ENCODE measurements around the gene IGFBP7. TPM values are rescaled to one million over a fixed set of nuclear protein-coding genes. Genes with fewer than 3 reads are reported as not detected.

The IGFBP7 gene
- total RNA-seq, 1 experiment from 2014 or later, result 45.5 TPM

DNA sequence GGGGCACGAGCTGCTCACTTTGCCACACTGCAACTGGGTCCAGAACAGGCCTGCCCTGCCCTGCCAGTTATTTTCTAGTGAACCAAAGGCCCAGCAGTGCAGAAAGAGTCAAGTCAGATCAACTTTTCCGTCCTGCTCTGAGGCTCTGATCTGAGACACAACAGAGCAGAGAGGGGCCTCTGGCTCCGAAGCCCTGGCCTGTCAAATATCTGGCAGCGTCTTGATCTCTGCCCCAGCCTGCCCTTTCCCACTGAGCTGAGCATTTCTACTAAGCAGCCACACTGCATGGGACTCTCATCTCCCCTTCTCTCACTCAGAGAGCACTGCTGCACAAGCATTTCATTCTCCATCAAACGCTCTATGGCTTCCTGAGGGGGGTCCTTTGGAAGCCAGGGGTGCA is 11.8 kb downstream of the IGFBP7 start:
- DNase-seq (ENCODE audit: low spot score), result no peak

DNA sequence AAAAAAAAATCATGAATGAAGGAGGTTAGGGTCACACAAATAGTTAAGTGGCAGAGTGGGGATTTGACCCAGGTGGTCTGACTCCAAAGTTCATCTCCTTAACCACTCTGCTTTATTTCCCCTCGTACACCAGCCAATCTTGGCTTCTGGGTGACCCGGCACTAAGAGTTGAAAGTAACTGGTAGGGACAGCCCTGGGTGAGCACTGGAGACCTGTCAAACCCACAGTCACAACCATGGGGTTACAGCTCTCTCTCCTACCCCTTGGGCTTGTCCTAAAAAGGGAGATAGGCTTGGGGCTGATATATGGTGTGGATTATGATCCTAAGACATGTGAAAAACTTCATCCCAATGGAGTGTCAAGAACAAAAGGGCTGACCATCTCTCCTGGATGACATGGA is 12.5 kb downstream of the IGFBP7 start:
- DNase-seq (ENCODE audit: low spot score), result no peak

DNA sequence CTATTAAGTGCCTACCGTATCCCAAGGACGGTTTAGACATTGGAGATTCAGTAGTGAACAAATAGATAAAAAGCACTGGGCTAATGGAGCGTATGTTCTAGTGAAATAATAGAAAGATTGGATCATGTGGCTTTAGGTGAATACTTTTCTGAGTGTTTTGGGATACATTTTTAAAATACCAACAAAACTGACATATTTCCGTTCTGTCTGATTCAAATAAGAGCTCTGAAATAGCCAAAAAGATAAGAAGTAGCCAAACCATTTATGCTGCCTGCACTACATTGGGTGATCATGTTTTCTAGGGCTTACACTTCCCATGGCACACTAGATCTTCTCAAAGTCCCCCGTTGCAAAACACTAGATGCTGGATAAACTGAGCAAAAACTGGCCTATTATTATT is 14.2 kb downstream of the IGFBP7 start:
- no peak for DNase-seq (ENCODE audit: low spot score)

DNA sequence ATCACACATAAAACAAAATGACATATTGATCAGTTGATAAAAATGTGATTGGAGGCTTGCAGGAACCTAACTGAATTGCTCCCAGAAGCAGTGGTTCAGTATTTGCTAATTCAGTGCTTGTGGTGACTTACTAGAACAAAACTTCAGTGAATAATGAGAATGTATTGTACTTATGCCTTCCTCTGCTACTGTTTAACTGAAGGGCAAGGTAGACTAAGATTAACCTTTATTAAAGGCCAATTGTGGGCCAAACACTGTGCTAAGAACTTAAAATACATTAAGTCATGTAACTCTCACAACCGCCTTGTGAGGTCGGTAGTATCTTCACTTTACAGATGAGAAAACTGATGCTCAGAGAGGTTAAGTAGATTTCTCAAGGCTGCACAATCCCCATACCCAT is 14.9 kb downstream of the IGFBP7 start:
- DNase-seq (ENCODE audit: low spot score), result no peak

DNA sequence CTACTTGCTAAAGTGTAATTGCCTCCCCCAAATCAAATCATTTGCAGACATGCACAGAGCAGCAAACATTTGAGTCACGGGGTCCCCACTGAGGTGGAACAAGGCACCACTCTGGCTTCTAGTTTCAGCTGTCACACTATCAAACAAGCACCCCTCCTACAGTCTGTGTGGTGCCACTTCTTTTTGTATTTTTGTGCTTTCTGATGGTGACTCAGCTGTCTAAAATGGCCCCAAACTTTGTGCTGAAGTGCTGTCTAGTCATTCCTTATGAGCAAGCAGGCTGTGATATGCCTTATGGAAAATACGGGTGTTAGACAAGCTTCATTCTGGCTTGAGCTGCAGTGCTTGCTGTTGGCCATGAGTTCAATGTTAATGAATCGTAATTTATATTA is 15.4 kb downstream of the IGFBP7 start:
- DNase-seq (ENCODE audit: low spot score), result peak; percentile 24

DNA sequence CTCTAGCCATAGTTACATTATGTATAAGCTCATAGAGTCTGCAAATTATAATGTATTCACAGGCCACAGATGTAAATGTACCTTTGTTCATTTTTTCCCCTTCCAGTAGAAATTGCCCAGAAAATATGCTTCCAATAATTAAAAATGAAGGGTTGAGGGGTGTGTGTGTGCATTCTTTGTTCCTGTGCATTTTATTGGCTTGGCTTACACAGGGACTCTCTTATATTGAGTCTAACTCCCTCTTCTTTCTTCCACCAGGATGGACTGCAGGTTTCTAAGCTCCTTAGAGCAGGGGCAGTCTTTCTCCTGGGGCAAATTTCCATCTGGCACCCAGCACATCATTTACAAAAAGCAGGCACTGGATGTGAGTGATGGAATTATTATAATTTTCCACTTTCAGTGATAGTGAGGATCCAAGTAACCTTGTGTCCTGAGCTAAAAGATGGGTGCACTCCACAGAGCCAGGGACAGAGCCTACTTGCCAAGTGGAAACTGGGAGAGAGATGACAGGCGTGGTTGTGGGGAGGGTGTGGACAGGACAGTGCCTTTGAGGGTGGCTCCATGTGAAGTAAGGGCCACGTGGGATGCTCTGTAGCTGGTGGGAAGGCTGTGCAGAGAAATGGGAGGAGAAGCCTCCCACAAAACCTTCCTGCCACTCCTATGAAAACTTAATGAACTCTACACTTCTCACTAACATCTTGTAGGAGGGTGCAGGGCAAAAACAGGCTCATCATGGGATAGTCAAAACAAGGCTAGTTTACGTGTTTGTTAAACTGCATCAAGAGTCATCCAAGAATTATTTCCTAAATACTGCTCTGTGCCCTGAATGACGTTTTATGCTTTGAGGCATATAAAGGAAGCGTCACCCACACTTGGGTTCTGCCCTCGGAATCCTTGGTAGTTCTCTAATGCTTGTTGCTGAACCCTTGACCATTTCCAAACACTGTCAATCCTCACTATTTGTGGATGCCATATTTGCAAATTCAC is 16.0 kb downstream of the IGFBP7 start:
- no peak for DNase-seq (ENCODE audit: low spot score)

DNA sequence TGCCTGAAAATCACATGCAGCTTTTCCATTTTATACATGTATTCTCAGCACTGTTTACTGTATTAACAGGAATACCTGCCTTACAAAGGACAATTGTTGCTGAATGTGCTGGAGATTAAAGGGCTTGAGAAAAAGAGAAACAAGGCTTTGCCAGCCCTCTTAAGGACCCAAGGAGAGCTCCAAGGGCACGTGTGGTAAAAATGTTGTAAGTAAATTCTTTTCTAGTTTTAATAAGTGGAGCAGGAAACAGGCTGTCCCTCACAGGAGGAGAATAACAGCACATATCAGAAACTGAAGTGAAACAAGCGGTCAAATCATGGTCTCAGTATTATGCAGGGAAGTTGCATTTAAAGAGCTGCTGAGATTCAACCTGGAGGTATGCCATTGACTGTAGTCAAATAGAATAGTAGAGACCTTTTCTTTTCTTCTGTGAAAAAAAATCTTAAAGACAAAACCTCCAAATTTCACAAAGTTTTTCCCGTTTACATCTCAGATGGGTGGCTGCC is 18.5 kb downstream of the IGFBP7 start:
- DNase-seq (ENCODE audit: low spot score), result no peak

DNA sequence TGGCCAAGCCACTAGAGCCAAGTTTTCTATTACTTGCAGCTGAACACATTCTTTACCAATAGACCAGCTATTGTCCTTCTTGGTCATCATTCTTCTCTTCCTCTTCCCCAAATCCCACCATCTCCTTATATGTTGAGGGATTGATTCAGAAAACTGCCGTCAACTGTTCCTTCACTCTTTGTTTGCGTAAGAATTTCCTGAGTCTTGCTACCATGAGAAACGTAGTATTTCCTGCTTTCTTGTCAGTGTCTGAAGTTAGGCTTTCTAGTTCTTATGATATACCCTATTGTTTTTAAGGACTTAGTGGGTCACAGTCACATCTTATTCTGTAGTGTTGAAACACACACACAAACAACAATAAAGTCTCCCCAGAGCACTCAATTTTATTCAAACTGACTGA is 20.1 kb downstream of the IGFBP7 start:
- no peak for DNase-seq (ENCODE audit: low spot score)

DNA sequence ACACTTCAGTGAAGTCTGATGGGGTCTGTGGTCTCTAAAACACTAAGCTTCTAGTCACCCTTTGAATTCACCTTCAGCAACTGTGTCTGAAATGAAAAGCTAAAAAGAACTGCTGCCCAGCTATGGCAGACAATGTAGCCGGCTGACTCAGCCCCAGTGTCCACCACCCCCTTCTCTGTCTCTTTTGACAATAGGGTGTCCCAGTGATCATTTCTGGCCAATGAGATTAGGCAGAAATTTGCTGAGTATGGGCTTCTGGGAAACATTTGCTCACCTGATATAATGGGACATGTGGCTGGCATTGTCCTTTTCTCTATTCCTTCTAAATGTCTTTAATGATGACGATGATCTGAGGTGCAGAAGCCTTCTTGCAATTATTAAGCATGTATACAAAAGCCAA is 20.6 kb downstream of the IGFBP7 start:
- DNase-seq (ENCODE audit: low spot score), result no peak

DNA sequence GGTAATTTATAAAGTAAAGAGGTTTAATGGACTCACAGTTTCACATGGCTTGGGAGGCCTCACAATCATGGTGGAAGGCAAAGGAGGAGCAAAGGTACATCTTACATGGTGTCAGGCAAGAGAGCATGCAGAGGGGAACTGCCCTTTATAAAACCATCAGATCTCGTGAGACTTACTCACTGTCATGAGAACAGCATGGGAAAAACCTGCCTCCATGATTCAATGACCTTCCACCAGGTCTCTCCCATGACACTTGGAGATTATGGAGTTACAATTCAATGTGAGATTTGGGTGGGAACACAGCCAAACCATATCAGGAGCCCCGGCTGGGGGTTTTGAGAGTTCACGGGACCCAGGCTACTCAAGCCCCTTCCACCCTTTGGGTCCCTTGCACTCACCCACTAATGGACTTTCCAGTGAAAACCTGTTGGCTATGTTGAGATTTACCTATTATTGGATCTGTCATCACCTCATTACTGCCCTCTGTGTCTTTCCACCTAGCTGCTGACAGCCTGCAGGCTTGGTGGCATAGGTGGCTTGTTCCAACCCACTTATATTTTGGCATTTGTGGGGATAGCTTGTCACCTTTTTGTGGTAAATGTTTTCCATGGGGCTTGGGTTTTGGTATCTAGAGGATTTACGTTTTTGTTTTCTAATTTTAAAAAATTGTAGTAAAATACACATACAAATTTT is 24.0 kb downstream of the IGFBP7 start:
- no peak for DNase-seq (ENCODE audit: low spot score)

DNA sequence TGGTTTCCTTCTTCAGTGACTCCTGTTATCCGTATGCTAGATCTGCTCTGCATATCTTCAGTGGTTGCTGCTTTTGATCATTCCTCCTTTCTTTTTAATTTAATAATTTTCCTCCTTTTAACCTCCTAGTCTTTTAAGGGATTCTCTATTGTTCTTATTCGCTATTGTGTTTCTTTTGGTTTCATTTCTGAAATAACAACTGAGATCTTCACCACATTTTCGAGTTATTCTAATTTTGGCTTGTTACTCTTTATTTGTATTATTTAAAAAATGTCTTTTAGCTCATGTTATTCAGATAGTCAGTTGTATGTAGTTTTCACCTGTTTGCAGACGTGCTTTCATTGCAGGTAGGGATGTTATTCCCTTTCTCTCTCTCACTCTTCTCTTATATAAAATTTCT is 24.9 kb downstream of the IGFBP7 start:
- no peak for DNase-seq (ENCODE audit: low spot score)

DNA sequence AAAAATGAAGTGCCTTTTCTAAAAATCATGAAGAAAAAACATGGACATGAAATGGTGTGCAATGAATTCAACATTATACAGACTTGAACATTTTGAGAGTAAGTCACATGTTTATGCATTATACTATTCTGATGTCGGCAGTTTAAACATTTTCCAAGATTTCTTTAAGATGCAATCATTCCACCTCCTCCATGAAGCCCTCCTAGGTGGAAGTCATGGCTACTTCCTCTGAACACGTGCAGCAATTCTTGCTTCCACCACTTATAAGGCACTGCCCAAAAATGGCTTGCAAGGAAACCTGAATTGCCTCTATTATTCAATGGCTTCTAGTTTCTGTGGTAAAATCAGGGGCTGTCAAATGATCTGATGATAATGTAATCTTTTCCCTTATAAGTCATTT is 25.8 kb downstream of the IGFBP7 start:
- DNase-seq (ENCODE audit: low spot score), result no peak

DNA sequence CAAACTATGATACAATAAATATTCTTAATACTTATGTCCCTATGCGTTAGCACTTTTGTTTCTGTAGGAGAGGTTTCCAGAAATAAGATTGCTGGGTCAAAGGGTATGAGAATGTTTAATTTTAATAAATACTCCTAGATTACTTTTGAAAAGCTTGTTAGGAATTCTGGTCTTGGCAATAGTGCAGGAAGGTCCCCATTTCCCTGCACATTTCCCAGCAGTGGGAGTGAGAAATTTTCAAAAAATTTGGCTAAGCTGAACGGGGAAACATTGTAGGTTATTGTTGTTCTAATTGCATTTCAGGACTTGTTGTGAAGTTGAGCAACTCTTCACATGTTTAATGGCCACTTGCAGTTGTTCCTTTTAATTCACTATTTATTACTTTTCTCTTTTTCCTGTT is 27.1 kb downstream of the IGFBP7 start:
- DNase-seq (ENCODE audit: low spot score), result no peak

DNA sequence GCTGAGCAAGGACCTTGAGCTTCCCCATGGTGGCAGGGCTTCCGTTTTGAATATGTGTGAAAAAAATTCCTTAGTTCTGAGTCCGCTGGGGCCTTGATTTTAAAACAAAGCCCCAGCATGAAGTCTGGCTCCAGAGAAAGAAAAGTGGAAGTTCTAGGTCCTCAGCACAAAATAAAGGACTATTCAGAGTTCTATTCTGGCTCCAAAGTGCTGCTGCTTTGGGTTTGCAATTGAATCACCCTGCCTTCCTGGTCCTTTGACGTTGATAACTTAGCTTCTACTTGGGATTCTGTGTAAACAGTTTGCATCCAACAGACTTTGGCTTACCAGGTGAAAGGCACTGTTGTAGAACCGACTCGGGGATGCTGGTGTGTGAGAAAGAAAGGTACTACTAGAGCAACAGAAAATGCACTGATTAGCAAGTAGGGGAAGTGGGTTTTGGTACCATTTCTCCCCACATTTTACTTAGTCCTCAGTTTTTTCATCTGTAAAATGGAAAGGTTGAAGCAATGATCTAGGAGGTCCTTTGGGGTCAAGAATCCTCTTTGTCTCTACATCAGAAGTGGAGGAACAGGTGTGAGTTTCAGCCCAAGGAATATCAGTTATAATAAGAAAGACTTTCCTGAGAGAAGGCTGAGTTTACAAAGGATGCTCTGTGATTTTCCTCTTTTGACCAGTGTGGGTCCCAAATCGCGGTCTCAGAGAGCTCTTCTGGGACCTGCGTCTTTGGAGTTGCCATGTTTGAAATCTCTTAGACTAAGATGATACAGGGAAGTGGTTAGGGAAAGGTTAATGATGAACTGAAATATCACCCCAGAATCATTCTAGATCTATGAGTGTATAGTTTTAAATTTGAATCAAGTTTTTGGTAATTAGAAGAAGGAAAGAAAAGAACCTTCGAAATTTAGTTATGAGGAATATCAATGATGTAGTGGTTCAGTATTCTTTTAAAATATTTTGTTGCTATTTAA is 28.2 kb downstream of the IGFBP7 start:
- no peak for DNase-seq (ENCODE audit: low spot score)

DNA sequence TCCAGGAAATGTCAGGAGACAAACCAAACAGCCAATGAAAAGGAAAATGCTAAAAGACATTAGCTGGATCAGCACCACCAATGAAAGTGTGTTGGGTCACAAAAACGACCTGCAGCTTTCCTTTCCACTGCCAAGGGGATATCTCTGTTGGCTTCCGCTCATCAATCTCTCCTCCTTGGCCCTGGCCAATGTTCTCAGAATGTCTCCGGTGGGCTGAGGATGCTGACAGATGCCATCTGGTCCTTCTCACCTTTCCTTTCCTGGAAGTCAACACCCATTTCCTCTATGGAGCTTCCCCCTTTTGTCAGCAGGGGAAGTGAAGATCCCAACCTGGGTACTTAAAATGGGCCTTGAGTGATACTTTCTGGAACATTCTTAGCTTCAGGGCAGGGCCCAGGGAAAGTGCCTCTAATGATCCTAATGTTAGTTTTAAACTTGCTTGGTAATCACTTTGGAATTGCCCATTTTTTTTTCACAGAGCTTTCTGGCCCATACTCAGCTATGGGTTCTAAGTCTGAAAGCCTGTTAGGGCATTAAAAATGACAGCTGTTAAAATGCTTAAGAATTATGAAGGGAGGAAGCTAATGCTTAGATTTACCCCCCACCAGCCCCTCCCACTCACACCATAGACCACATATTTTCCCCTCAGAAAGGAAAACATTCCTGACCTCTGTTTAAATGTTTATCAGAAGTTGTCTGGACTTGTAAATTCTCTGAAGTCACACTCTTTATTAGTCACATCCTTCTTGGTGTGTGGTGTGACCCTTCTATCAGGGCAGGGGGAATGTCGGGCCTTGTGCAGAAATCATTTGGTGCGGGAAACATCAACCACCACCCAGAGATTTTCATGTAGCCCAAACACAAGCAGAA is 29.2 kb downstream of the IGFBP7 start:
- peak; percentile 91 for DNase-seq (ENCODE audit: low spot score)

DNA sequence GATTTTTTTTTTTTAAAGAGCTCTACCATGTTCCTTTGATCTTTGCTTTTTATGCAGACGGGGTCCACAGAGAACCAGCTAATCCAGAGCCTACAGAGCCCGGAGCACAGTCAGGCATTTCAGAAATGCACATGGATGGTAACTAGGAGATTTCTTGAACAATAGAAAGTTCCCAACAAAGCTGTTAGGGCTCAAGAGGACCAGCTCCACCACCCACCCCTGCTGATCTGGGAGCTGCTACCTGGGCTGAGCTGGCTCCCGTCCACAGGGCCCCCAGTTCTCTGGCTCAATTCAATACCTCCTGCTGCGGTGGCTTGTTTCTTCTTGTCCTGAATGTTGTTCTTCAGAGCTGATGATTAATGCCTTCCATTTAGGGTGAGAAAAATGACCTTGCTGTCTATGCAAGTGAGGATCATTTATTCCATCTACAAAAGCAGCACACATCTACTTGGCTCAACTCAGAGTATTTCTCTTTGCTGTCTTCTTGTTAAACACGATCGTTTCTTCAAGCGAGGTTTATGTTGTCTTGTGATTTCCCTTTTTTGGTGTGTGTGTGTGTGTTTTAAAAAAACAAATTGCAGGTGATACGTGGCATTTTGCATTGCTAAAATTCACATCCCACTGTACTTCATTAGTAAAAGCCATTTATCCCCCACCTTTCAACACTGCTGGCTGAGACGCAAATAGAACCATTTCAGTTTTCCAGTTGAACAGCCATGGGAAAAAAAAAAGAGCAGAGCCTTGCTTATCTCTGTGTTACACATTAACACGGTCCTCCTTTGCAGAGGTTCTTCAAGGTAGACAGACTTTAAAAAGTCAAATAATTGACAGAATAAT is 31.3 kb downstream of the IGFBP7 start:
- DNase-seq (ENCODE audit: low spot score), result no peak

DNA sequence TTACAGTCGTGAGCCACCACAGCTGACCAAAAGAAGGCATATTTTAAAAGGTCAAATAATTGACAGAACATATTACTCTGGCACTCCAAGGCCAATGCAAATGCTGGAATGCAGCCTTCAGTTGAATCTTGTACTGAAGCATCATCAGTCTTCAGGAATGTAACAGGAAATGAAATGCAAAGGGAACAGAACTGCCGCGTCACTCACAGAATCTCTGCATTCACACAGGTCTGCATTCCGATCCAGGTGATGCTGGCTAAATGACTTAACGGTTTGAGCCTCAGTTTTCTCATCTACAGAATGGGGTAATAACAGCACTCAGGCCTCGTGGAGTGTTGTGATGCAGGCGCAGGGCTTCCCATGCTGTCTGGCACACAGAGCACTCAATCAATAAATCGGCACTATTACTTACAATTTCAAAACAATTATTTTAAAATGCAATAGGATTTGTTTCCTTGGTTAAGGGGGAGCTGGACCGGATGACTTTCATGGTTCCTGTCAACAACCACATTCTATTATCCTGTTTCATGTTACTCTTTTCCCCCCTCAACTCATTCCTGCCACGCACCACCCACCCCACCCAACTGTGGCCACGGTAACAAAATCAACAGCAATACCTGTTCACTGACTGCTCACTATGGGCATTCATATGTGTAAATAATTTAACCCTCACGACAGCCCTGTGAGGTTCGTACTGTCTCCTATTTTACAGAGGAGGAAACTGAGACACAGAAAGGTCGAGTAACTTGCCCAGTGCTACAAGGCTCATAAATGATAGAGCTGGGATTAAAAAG is 32.4 kb downstream of the IGFBP7 start:
- peak; percentile 28 for DNase-seq (ENCODE audit: low spot score)

DNA sequence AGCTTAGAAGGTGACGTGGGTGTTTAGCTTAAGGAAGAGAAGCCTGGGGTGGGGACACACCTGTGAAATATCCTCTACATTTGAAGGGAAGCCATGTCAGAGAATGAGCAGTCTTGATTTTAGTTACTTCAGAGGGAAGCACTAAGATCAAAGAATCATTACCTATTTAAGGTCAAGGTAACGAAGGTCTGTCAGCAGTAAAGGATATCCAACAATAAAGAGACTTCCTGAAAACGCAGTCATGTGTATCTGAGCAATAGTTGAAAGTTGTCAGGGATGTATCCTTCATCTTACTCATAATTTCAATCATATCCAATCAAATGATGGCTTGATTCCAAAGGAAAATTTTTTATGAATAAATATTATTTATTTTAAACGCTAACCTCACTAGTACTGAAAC is 33.5 kb downstream of the IGFBP7 start:
- DNase-seq (ENCODE audit: low spot score), result no peak

DNA sequence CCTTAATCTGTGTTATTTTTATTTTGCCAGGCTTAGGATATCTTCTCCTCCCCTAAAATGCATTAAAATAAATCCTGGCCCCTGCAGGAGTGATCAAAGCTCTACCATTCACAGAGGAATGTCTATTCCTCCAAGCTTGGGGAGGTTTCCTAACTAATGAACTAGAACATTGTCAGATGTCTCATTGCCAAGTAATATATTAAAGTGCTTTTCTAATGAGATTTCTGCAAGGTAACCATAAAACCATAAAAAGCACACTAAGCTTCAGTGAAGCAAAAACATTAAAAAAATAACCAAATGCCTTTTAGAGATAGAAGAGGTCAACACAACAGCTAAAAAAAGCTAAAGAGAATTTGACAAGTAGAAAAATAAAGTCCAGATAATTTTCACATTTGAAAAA is 34.8 kb downstream of the IGFBP7 start:
- no peak for DNase-seq (ENCODE audit: low spot score)

Measured in H4 (cell line).